ENCODE data around the gene BCAP31. TPM values are rescaled to one million over a fixed set of nuclear protein-coding genes. Genes with fewer than 3 reads are reported as not detected.

The BCAP31 gene
- total RNA-seq, 1 experiment from 2014 or later = 289 TPM

DNA sequence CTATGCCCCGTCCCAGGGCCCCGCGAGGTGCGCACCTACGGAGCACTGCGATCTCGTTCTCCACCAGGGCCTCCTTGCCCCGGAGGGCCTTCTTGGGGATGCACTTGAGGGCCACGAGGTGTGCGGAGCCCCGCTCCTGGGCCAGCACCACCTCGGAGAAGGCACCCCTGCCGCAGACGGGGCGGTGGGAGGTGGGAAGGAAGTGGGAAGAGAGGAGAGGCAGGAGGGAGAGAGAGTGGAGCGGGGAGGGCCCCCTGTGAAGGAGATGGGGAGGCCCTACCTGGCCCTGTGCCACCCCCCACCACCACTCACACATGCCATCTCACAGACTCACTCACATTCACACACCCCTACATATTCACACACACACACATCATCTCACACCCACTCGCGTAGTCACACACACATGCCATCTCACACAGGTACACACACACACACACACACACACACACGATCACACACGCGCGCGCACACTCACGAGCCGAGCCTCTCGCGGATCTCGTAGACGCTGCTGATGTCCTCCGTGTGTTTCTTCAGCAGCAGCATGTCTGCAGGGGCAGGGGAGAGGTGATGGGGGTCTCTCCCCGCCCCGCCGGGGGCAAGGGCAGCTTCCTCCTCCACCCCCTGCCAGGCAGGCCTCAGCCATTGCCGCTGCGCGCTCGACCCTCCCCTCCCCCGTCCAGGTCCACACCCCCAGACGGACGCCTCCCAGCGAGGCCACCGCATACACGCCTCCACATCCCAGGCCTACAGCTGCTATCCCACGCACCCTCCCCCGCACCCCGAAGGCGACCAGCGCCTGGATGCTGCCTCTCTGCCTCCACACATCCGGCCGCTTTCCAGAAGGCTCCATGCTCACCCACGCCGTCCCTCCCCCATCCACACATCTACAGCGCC, 51.4 kb downstream of the BCAP31 start:
- H3K9ac ChIP-seq (ENCODE audit: low read length) = no peak overlapping the region
- no peaks in the 10 kb centered on the region for H3F3A ChIP-seq (ENCODE audit: low read length, unreplicated experiment)
- TF ChIP-seq, protein P1, sequence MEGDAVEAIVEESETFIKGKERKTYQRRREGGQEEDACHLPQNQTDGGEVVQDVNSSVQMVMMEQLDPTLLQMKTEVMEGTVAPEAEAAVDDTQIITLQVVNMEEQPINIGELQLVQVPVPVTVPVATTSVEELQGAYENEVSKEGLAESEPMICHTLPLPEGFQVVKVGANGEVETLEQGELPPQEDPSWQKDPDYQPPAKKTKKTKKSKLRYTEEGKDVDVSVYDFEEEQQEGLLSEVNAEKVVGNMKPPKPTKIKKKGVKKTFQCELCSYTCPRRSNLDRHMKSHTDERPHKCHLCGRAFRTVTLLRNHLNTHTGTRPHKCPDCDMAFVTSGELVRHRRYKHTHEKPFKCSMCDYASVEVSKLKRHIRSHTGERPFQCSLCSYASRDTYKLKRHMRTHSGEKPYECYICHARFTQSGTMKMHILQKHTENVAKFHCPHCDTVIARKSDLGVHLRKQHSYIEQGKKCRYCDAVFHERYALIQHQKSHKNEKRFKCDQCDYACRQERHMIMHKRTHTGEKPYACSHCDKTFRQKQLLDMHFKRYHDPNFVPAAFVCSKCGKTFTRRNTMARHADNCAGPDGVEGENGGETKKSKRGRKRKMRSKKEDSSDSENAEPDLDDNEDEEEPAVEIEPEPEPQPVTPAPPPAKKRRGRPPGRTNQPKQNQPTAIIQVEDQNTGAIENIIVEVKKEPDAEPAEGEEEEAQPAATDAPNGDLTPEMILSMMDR (conservative IDR thresholded peaks at IDR 0.05; ENCODE audit: low read depth, low read length) = no peak
- no peak for TF ChIP-seq EZH2phosphoT487 (IDR thresholded peaks at IDR 0.05; ENCODE audit: borderline replicate concordance, low read length)
- TF ChIP-seq EZH2 (IDR thresholded peaks at IDR 0.05; ENCODE audit: low read length, unreplicated experiment) = no peak
- no peaks in the 10 kb centered on the region for H3K36me3 ChIP-seq (ENCODE audit: low read depth, low read length)
- ATAC-seq = no peak
- no peaks in the 10 kb centered on the region for H3K4me1 ChIP-seq (ENCODE audit: insufficient read depth, low read length)
- ChIA-PET POLR2A (ENCODE audit: unreplicated experiment) (no interaction called here), CTCF (no interaction called here)
- H3K27ac ChIP-seq (ENCODE audit: low read length) = no peak overlapping the region
- no peaks in the 10 kb centered on the region for H3K9me2 ChIP-seq (replicated peaks; ENCODE audit: low read length)
- no peak overlapping the region for H2AFZ ChIP-seq (ENCODE audit: low read length)
- H3K4me3 ChIP-seq (ENCODE audit: low read length) = no peak overlapping the region
- intact Hi-C loops (cut with micrococcal nuclease) = no loop called here
- H4K20me1 ChIP-seq (ENCODE audit: low read length) = no peaks in the 10 kb centered on the region
- no peak overlapping the region for H3K4me2 ChIP-seq (ENCODE audit: low read length)
- DNase-seq = no peak
- no peaks in the 10 kb centered on the region for H3K27me3 ChIP-seq (ENCODE audit: low read length)
- H3K79me2 ChIP-seq (ENCODE audit: low read length) = no peaks in the 10 kb centered on the region
- no peaks in the 10 kb centered on the region for H3K9me3 ChIP-seq (ENCODE audit: low read length)
- no TSS peak for BruUV-seq (replicated peaks)

DNA sequence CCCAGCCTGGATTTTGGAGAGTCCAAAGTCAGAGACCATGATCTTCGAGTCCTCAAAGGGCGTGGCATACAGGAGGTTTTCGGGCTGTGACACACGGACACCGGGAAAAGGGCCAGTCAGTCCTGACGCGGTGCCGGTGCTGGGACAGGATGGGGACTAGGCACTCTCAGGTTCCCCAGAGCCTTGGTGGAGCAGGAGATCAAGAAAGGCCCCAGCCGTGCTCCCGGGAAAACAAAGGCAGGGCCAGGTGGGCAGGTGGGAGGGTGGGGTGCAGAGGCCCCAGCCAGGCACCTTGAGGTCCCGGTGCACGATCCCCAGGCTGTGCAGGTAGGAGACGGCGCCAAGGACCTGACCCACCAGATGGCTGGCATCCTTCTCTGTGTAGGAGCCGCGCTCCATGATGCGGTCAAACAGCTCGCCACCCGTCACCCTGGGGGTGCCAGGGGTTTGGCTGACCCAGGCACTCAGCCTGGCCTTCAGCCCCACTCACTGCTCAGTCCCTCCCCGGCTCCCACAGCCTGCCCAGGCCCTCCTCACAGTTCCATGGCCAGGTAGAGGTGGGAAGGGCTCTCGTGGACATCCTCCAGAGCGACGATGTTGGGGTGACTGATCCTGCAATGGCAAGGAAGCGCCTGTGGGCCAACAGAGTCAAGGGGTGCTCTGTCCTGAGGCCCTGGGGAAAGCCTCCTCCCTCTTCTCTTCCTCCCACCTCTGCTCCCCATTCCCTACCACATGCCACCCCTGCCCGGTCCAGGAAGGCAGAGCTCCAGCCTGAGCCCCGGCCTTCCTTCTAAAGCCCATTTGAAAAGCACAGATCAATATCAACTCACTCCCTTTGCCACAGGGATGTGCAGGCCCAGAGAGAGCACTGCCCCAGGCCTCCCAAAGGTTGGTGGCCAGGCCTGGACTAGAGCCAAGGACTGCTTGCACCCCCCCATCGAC, 52.3 kb downstream of the BCAP31 start:
- Histone ChIP-seq H3K9ac (ENCODE audit: low read length) (no peak overlapping the region), H3K4me3 (ENCODE audit: low read length) (no peak overlapping the region), H3K4me2 (ENCODE audit: low read length) (no peak overlapping the region), H3K36me3 (ENCODE audit: low read depth, low read length) (no peaks in the 10 kb centered on the region), H3F3A (ENCODE audit: low read length, unreplicated experiment) (no peaks in the 10 kb centered on the region), H3K9me3 (ENCODE audit: low read length) (no peaks in the 10 kb centered on the region), H3K4me1 (ENCODE audit: insufficient read depth, low read length) (no peaks in the 10 kb centered on the region), H4K20me1 (ENCODE audit: low read length) (no peaks in the 10 kb centered on the region), H3K27ac (ENCODE audit: low read length) (no peak overlapping the region), H2AFZ (ENCODE audit: low read length) (no peak overlapping the region), H3K79me2 (ENCODE audit: low read length) (no peaks in the 10 kb centered on the region), H3K27me3 (ENCODE audit: low read length) (no peaks in the 10 kb centered on the region), H3K9me2 (replicated peaks; ENCODE audit: low read length) (no peaks in the 10 kb centered on the region)
- ChIA-PET CTCF (no interaction called here), POLR2A (ENCODE audit: unreplicated experiment) (no interaction called here)
- TF ChIP-seq EZH2phosphoT487 (IDR thresholded peaks at IDR 0.05; ENCODE audit: borderline replicate concordance, low read length) = no peak
- ATAC-seq = no peak
- no TSS peak for BruUV-seq (replicated peaks)
- intact Hi-C loops (cut with micrococcal nuclease) = no loop called here
- no peak for DNase-seq

DNA sequence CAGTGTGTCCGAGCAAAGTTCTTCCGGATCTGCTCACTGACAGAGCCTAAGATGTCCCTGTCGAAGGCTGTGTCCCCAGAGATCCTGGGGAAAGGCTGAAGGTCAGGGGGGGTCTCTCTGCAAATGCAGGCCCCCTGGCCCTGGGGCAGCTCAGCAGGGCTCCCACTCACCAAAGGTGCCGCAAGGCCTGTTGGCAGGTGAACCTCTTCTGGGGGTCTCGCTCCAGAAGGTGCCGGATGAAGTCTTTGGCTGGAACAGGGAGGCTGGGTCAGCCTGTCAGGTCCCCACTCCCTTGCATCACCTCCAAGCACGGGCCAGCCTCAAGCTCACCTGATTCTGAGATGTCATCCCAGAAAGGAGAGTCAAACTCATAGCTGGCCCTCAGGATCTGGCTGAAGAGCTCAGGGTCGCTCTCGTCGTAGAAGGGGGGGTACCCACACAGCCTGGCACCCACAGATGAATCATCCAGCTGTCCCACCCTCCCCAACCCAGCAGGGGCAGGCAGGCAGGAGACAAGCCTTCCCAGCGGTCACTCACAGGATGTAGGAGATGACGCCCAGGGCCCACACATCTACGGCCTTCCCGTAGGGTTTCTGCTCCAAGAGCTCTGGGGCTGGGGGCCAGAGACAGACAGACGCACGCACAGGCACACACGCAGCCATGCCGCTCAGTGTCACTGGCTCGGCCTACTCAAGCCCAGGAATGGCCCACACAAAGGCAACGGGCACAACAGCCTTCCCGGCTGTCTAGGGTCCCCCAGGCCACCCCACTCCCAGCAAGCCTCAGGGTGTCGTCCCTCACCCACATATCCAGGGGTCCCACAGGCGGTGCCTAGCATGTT, 53.2 kb downstream of the BCAP31 start:
- Histone ChIP-seq H3F3A (ENCODE audit: low read length, unreplicated experiment) (no peaks in the 10 kb centered on the region), H3K79me2 (ENCODE audit: low read length) (no peaks in the 10 kb centered on the region), H3K4me1 (ENCODE audit: insufficient read depth, low read length) (no peaks in the 10 kb centered on the region), H3K4me2 (ENCODE audit: low read length) (no peak overlapping the region), H4K20me1 (ENCODE audit: low read length) (no peaks in the 10 kb centered on the region), H2AFZ (ENCODE audit: low read length) (no peak overlapping the region), H3K9ac (ENCODE audit: low read length) (no peak overlapping the region), H3K36me3 (ENCODE audit: low read depth, low read length) (no peaks in the 10 kb centered on the region), H3K9me2 (replicated peaks; ENCODE audit: low read length) (no peaks in the 10 kb centered on the region), H3K9me3 (ENCODE audit: low read length) (no peaks in the 10 kb centered on the region), H3K27ac (ENCODE audit: low read length) (no peak overlapping the region), H3K27me3 (ENCODE audit: low read length) (no peaks in the 10 kb centered on the region), H3K4me3 (ENCODE audit: low read length) (no peak overlapping the region)
- no peak for DNase-seq
- CTCF ChIA-PET = no interaction called here
- ATAC-seq = no peak
- intact Hi-C loops (cut with micrococcal nuclease) = no loop called here
- POLR2A ChIA-PET (ENCODE audit: unreplicated experiment) = no interaction called here
- TF ChIP-seq EZH2phosphoT487 (IDR thresholded peaks at IDR 0.05; ENCODE audit: borderline replicate concordance, low read length) (no peak), EZH2 (IDR thresholded peaks at IDR 0.05; ENCODE audit: low read length, unreplicated experiment) (no peak)
- TF ChIP-seq, protein P1 (conservative IDR thresholded peaks at IDR 0.05; ENCODE audit: low read depth, low read length) = no peak
- BruUV-seq (replicated peaks) = no TSS peak

Measured in PC-3 (cell line).